A549 (cell line): Measurements from ENCODE around the gene TXN2.

ENCODE experiments used
- CEBPB ChIP-seq, 2 experiments: fragments of >200 bp in 1 of 2; sonication (Bioruptor Twin) in 1 of 2; formaldehyde crosslinking in 1 of 2; IDR thresholded peaks; 2 replicates each; pipeline ENCODE4 v1.6.1; 2012 to 2016
- EHMT2 ChIP-seq: fragments of 200-600 bp; sonication (generic); IDR thresholded peaks from 2 replicates; pipeline ENCODE4 v1.6.1; 2016; ENCODE audit warnings: antibody characterized with exemption, low read depth, mild to moderate bottlenecking, moderate library complexity
- FOSL2 ChIP-seq, 2 experiments: fragments of 450-650 bp in 1 of 2; fragments of >200 bp in 1 of 2; sonication (Bioruptor Twin) in 1 of 2; formaldehyde crosslinking; IDR thresholded peaks; 2 replicates each; pipeline versions ENCODE4 v1.5.0 to v1.6.1; 2016 to 2020; ENCODE audit warnings: mild to moderate bottlenecking in 1 of 2, moderate library complexity in 1 of 2
- HMGXB4 ChIP-seq: fragments of 250-450 bp; sonication (Bioruptor Pico); IDR thresholded peaks from 2 replicates; pipeline ENCODE4 v1.5.0; 2021; ENCODE audit warnings: mild to moderate bottlenecking, moderate library complexity, borderline replicate concordance
- JUN ChIP-seq, 2 experiments: fragments of >200 bp; sonication (Bioruptor Twin); formaldehyde crosslinking; IDR thresholded peaks; 2 replicates in 1 of 2; 3 replicates in 1 of 2; pipeline ENCODE4 v1.6.1; 2016 to 2017
- PHF8 ChIP-seq: fragments of 200-600 bp; sonication (generic); IDR thresholded peaks from 2 replicates; pipeline ENCODE4 v1.6.1; 2016; ENCODE audit warnings: low read depth, mild to moderate bottlenecking, antibody characterized with exemption, moderate library complexity, borderline replicate concordance
- POLR2A ChIP-seq: IDR thresholded peaks from 2 replicates; pipeline ENCODE4 v1.6.1; 2012; ENCODE audit warnings: mild to moderate bottlenecking, low read length
- RARB ChIP-seq: fragments of 250-450 bp; sonication (Bioruptor Pico); IDR thresholded peaks from 2 replicates; pipeline ENCODE4 v1.8.0; 2021; ENCODE audit warnings: mild to moderate bottlenecking, moderate library complexity
- REST ChIP-seq: fragments of 200-600 bp; sonication (generic); IDR thresholded peaks from 2 replicates; pipeline ENCODE4 v1.6.1; 2016; ENCODE audit warnings: antibody characterized with exemption, mild to moderate bottlenecking, moderate library complexity
- RNF2 ChIP-seq: fragments of 200-600 bp; sonication (generic); IDR thresholded peaks from 2 replicates; pipeline ENCODE4 v1.6.1; 2016; ENCODE audit warnings: low read depth, mild to moderate bottlenecking, antibody characterized with exemption, moderate library complexity, borderline replicate concordance
- TF ChIP-seq, protein P1 (sequence below): fragments of >200 bp; sonication (Bioruptor Twin); formaldehyde crosslinking; IDR thresholded peaks from 3 replicates; pipeline ENCODE4 v1.5.1; 2016

DNA sequence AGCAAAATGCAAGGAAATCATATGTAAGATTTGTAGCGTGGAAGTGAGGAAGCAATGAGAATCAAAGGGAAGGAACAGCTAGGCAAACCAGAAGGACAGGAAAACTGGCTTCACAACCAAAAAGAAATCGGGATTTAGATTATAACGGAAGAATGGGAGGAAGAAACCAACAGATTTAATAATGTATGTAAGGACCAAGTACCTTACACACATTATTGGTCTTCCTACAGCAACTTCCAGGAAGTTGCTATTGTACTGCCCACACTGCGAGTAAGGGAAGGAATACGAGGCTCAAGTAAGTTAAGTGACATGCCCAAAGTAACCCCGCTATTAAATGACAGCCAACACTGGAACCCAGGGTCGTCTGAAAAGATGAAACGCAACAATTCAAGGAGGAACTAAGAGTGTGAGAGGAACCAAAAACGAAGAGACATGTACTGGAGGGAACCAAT lies 473 bp downstream of the TXN2 start:
- TF ChIP-seq, protein P1, sequence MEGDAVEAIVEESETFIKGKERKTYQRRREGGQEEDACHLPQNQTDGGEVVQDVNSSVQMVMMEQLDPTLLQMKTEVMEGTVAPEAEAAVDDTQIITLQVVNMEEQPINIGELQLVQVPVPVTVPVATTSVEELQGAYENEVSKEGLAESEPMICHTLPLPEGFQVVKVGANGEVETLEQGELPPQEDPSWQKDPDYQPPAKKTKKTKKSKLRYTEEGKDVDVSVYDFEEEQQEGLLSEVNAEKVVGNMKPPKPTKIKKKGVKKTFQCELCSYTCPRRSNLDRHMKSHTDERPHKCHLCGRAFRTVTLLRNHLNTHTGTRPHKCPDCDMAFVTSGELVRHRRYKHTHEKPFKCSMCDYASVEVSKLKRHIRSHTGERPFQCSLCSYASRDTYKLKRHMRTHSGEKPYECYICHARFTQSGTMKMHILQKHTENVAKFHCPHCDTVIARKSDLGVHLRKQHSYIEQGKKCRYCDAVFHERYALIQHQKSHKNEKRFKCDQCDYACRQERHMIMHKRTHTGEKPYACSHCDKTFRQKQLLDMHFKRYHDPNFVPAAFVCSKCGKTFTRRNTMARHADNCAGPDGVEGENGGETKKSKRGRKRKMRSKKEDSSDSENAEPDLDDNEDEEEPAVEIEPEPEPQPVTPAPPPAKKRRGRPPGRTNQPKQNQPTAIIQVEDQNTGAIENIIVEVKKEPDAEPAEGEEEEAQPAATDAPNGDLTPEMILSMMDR = no peak
- TF ChIP-seq POLR2A = no peak
- no peak for TF ChIP-seq RNF2
- TF ChIP-seq HMGXB4 (CRISPR knock-in tag) = no peak
- TF ChIP-seq REST = no peak
- no peak; the same call in 1 of the 2 replicates for TF ChIP-seq PHF8
- TF ChIP-seq RARB (CRISPR knock-in tag) = no peak
- no peak for TF ChIP-seq FOSL2 (IDR thresholded peaks at IDR 0.05)
- TF ChIP-seq FOSL2 (CRISPR knock-in tag; IDR thresholded peaks at IDR 0.05) = no peak
- no peak for TF ChIP-seq JUN (IDR thresholded peaks at IDR 0.05)
- TF ChIP-seq CEBPB (IDR thresholded peaks at IDR 0.05) = no peak
- TF ChIP-seq EHMT2 = no peak
